Muscle layer of duodenum (tissue), 2 donors: Measurements from ENCODE around the gene SIRPA.

Experiments
- H3K27ac ChIP-seq: one replicate; pipeline ENCODE4 v1.7.0; 2013; ENCODE audit warnings: mild to moderate bottlenecking, low read length
- H3K27me3 ChIP-seq: one replicate; pipeline ENCODE4 v1.7.0; 2013; ENCODE audit warnings: low read depth, mild to moderate bottlenecking, control low read depth, low read length
- H3K36me3 ChIP-seq, 2 donors: one replicate each; pipeline ENCODE4 v1.7.0; 2013; ENCODE audit warnings: low read length in 2 of 2, control low read depth in 1 of 2, mild to moderate bottlenecking in 1 of 2; ENCODE audit not compliant: insufficient read depth in 2 of 2, control insufficient read depth in 1 of 2
- H3K4me1 ChIP-seq, 2 donors: one replicate each; pipeline ENCODE4 v1.7.0; 2013; ENCODE audit warnings: low read length in 2 of 2, mild to moderate bottlenecking in 2 of 2, control low read depth in 1 of 2, moderate library complexity in 1 of 2; ENCODE audit not compliant: insufficient read depth in 2 of 2, control insufficient read depth in 1 of 2
- H3K4me3 ChIP-seq, 2 donors: one replicate each; pipeline ENCODE4 v1.7.0; 2013; ENCODE audit warnings: low read length in 2 of 2, low read depth in 1 of 2, mild to moderate bottlenecking in 1 of 2
- H3K9me3 ChIP-seq, 2 donors: one replicate each; pipeline ENCODE4 v1.7.0; 2013; ENCODE audit warnings: low read length in 2 of 2, control low read depth in 1 of 2, mild to moderate bottlenecking in 1 of 2; ENCODE audit not compliant: control insufficient read depth in 1 of 2
- donor health status: healthy.

Gene SIRPA

GRCh38 chr20:1973601-1974440 is 78.6 kb downstream of the SIRPA start:
- no peak overlapping the region for H3K4me3 ChIP-seq
- H3K36me3 ChIP-seq, result no peaks in the 10 kb centered on the region
- no peaks in the 10 kb centered on the region for H3K27me3 ChIP-seq
- H3K9me3 ChIP-seq, result no peaks in the 10 kb centered on the region
- no peak overlapping the region for H3K27ac ChIP-seq
- H3K4me1 ChIP-seq, result no peaks in the 10 kb centered on the region

GRCh38 chr20:1975291-1975690 is 80.1 kb downstream of the SIRPA start:
- H3K4me3 ChIP-seq, result no peak overlapping the region
- H3K27ac ChIP-seq, result no peak overlapping the region
- H3K36me3 ChIP-seq, result no peaks in the 10 kb centered on the region
- no peaks in the 10 kb centered on the region for H3K27me3 ChIP-seq
- H3K9me3 ChIP-seq, result no peaks in the 10 kb centered on the region
- H3K4me1 ChIP-seq, result no peaks in the 10 kb centered on the region

- no peaks in the 10 kb centered on the region for H3K9me3 ChIP-seq
- H3K36me3 ChIP-seq, result no peaks in the 10 kb centered on the region
- no peaks in the 10 kb centered on the region for H3K4me1 ChIP-seq
- no peak overlapping the region for H3K27ac ChIP-seq
- no peaks in the 10 kb centered on the region for H3K27me3 ChIP-seq
- H3K4me3 ChIP-seq, result no peak overlapping the region
Observed at GRCh38 chr20:1979106-1979778, 84.0 kb downstream of the SIRPA start.

DNA sequence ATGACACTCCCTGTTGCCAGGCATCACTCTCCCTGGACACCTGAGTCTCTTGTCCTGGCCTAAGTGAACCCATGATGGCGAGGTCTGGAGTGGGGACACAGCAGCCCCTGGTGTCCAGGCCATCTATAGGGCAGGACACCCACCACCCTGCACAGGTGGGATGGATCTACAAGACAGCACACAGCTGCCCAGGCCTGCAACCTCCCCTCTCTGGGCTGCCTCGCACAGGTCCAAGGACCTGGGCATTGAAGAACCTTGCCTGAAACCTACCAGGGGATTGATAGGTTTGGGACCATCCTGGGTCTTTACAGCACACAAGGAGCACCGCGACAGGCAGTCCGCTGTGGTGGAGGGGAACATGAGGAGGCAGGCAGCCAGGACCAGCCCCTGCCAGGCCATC is 87.5 kb downstream of the SIRPA start:
- no peaks in the 10 kb centered on the region for H3K9me3 ChIP-seq
- no peaks in the 10 kb centered on the region for H3K4me1 ChIP-seq
- no peaks in the 10 kb centered on the region for H3K36me3 ChIP-seq
- H3K27ac ChIP-seq, result no peak overlapping the region
- H3K4me3 ChIP-seq, result no peak overlapping the region
- no peaks in the 10 kb centered on the region for H3K27me3 ChIP-seq

- H3K4me1 ChIP-seq, result no peaks in the 10 kb centered on the region
- H3K4me3 ChIP-seq, result no peak overlapping the region
- H3K27me3 ChIP-seq, result no peaks in the 10 kb centered on the region
Observed at GRCh38 chr20:1983301-1983700, 88.1 kb downstream of the SIRPA start.

DNA sequence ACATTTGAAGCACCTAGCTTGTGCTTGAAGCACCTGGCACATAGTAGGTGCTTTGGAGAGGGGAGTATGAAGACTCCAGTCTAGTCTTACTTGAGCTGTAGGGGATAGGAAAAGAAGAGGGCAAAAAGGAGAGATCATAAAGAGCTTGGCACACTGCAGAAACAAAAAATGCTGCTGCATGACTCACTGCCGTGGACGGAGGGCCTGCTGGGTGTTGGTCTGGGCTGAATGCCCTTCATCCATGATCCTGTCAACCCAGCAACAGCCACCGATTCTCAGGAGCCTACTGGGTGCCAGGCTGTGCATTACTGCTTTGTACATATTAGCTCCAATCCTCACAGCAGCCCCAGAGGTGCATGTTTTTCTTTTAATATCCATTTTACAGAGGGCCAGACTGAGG is 92.6 kb downstream of the SIRPA start:
- Histone ChIP-seq H3K4me3 (no peak overlapping the region), H3K36me3 (no peaks in the 10 kb centered on the region), H3K27me3 (peaks cover 16% of the 10 kb centered on the region), H3K27ac (no peak overlapping the region), H3K4me1 (no peaks in the 10 kb centered on the region), H3K9me3 (no peaks in the 10 kb centered on the region)

More at GRCh38 chr20:1983301-1983700, 88.1 kb downstream of the SIRPA start:
- Histone ChIP-seq H3K27ac (no peak overlapping the region), H3K36me3 (no peaks in the 10 kb centered on the region), H3K9me3 (no peaks in the 10 kb centered on the region)
